ENCODE data around the gene ANKFN1.

The ANKFN1 gene

DNA sequence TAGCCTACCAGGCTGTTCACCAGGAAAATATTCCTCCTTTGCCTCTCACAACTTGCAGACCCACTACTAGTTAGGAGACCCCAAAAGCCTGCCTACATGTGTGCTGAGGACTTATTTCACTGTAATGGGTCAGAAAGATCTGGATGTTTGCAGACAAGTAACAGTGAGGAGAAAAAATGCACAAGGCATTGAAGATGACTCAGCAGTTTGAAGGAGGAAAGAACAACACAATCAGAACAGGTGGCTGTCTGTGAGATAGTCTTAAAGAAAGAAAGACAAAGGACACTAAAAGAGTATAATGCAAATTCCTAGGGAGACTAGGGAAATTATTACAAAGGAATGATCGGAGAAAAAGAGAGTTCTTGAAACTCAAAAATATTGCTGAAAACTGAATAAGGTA, 69.0 kb downstream of the ANKFN1 start:
- peaks cover 5% of the 10 kb centered on the region for H3K4me1 ChIP-seq (ENCODE audit: control insufficient read depth, insufficient read depth, low read length)
- H3K27ac ChIP-seq (ENCODE audit: insufficient read depth, low read depth, low read length, poor library complexity, severe bottlenecking), result no peak overlapping the region
- H3K36me3 ChIP-seq (ENCODE audit: control insufficient read depth, insufficient read depth, low read length), result no peaks in the 10 kb centered on the region
- H3K4me3 ChIP-seq (ENCODE audit: insufficient read depth, low read depth, low read length), result no peak overlapping the region
- H3K27me3 ChIP-seq (ENCODE audit: control insufficient read depth, insufficient read depth, low read length, poor library complexity, severe bottlenecking), result no peaks in the 10 kb centered on the region
- WGBS, 2 experiments, result 92 to 95% methylated on average over 1 of the region's 1 CpG
- H3K9me3 ChIP-seq (ENCODE audit: control insufficient read depth, low read length), result no peaks in the 10 kb centered on the region

DNA sequence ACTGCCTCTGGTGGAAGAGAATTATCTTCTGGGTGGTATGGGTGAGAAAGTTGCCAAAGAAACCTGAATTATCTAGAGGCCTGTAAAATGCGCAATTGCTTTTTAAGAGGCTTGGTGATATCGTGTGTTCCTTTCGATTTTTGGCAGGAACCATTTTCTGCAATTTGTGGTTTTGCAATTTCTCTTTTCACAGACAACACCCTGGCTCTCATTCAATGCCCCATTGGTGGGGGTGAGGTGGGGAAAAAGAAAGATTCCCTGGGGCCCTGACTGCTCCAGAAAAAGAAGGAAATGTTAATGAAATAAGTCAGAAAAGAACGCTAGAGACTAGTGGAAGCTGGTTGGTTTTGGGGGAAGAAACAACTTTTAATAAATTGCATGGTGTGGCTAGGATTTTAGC, 77.4 kb downstream of the ANKFN1 start:
- H3K9me3 ChIP-seq (ENCODE audit: control insufficient read depth, low read length), result no peaks in the 10 kb centered on the region
- 90 to 91% methylated on average over 4 of the region's 4 CpGs for WGBS, 2 experiments
- no peaks in the 10 kb centered on the region for H3K36me3 ChIP-seq (ENCODE audit: control insufficient read depth, insufficient read depth, low read length)
- H3K4me3 ChIP-seq (ENCODE audit: insufficient read depth, low read depth, low read length), result no peak overlapping the region
- no peaks in the 10 kb centered on the region for H3K27me3 ChIP-seq (ENCODE audit: control insufficient read depth, insufficient read depth, low read length, poor library complexity, severe bottlenecking)
- no peak overlapping the region for H3K27ac ChIP-seq (ENCODE audit: insufficient read depth, low read depth, low read length, poor library complexity, severe bottlenecking)
- H3K4me1 ChIP-seq (ENCODE audit: control insufficient read depth, insufficient read depth, low read length), result no peaks in the 10 kb centered on the region

DNA sequence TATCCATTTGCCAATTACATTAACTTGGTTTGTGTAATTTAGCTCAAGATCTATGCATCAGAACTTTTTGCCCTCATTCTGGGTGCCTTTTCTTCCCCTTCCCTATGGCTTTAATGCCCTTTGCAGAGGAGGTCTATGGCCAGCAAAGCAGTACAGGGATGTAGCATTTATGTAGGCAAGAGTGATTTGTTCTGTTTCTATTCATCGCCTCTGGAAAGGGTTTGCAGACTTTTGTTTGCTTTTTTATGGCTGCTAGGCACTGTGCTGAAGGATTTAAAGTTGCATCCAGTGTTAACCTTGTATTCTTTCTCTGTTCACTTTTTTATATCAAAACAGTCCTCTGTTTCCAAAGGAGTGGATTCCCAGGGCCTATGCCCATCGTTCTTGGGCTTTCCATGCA, 78.0 kb downstream of the ANKFN1 start:
- H3K27ac ChIP-seq (ENCODE audit: insufficient read depth, low read depth, low read length, poor library complexity, severe bottlenecking), result no peak overlapping the region
- no peaks in the 10 kb centered on the region for H3K9me3 ChIP-seq (ENCODE audit: control insufficient read depth, low read length)
- no peak overlapping the region for H3K4me3 ChIP-seq (ENCODE audit: insufficient read depth, low read depth, low read length)
- WGBS, 2 experiments, result 90 to 93% methylated on average over 2 of the region's 2 CpGs
- no peaks in the 10 kb centered on the region for H3K4me1 ChIP-seq (ENCODE audit: control insufficient read depth, insufficient read depth, low read length)
- no peaks in the 10 kb centered on the region for H3K36me3 ChIP-seq (ENCODE audit: control insufficient read depth, insufficient read depth, low read length)
- no peaks in the 10 kb centered on the region for H3K27me3 ChIP-seq (ENCODE audit: control insufficient read depth, insufficient read depth, low read length, poor library complexity, severe bottlenecking)

DNA sequence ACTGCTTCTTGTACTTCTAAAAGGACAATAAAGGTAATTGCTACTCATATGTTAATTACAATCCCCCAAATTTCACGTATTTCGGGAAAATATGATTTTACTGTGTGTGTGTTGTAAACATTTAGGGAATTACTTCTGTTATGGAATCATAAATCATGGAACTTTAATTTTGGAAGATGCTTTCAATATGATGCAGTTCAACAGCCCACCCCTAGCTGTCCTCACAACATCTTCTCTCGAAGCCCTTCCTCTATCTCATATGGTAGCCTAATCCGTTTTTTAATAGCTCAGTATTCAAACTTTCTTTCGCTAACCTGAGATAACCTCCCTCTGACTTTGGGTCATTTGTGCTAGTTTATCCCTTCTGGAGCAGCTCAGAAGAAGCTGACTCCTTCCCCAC, 78.4 kb downstream of the ANKFN1 start:
- no peaks in the 10 kb centered on the region for H3K36me3 ChIP-seq (ENCODE audit: control insufficient read depth, insufficient read depth, low read length)
- H3K27me3 ChIP-seq (ENCODE audit: control insufficient read depth, insufficient read depth, low read length, poor library complexity, severe bottlenecking), result no peaks in the 10 kb centered on the region
- 92 to 95% methylated on average over 4 to 5 of the region's 5 CpGs for WGBS, 2 experiments
- H3K27ac ChIP-seq (ENCODE audit: insufficient read depth, low read depth, low read length, poor library complexity, severe bottlenecking), result no peak overlapping the region
- no peaks in the 10 kb centered on the region for H3K9me3 ChIP-seq (ENCODE audit: control insufficient read depth, low read length)
- H3K4me3 ChIP-seq (ENCODE audit: insufficient read depth, low read depth, low read length), result no peak overlapping the region
- no peaks in the 10 kb centered on the region for H3K4me1 ChIP-seq (ENCODE audit: control insufficient read depth, insufficient read depth, low read length)

DNA sequence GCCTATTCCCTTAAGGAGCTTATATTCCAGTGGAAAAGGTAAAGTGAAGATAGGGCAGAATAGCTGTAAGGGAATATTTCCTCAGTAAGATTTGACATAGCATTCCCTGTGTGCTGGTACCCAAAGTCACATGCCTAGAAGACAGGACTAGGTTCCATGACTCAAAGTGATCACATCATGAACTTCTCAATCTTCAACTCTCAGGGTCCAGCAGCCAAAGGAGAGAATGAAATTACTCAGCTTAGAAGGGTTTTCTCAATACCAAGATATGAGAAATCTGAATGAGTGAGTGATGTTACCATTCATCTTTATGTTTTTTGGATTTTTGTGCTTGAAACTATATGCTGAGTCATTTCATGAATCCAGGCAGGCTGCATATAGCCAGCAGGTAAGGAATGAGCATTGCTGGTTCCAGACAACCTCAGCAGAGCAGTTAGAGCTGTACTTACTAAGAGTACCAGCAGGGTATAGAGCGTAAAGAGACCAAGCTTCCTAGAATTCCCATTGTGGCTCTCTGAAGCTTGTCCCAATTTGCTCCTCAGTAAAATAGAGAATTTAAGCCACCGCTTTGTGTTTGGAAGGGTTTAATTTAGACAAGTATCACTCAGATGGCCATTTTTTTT, 91.1 kb downstream of the ANKFN1 start:
- H3K27ac ChIP-seq (ENCODE audit: insufficient read depth, low read depth, low read length, poor library complexity, severe bottlenecking), result no peak overlapping the region
- H3K9me3 ChIP-seq (ENCODE audit: control insufficient read depth, low read length), result no peaks in the 10 kb centered on the region
- H3K27me3 ChIP-seq (ENCODE audit: control insufficient read depth, insufficient read depth, low read length, poor library complexity, severe bottlenecking), result no peaks in the 10 kb centered on the region
- H3K36me3 ChIP-seq (ENCODE audit: control insufficient read depth, insufficient read depth, low read length), result no peaks in the 10 kb centered on the region
- WGBS, 2 experiments, result 97 to 98% methylated on average over 2 of the region's 2 CpGs
- H3K4me3 ChIP-seq (ENCODE audit: insufficient read depth, low read depth, low read length), result no peak overlapping the region
- no peaks in the 10 kb centered on the region for H3K4me1 ChIP-seq (ENCODE audit: control insufficient read depth, insufficient read depth, low read length)

DNA sequence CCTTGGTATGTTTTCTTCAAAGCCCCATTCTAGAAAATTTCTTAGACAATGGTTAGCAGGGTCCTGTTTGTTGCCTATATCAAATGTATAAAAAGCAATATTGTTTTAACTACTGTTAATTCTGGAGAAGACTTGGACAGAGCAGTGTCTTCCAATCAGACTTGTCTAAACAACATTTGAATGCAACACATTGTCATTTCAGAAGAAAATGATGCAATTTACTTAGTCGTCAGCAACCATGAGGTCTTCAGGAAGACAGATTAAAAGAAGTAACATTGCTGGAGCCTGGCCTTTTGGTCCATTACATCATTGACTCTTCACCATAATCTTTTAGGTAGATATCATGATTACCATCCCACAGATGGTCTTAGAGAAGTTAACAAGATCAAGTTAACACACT, 94.5 kb downstream of the ANKFN1 start:
- Histone ChIP-seq H3K9me3 (ENCODE audit: control insufficient read depth, low read length) (no peaks in the 10 kb centered on the region), H3K4me1 (ENCODE audit: control insufficient read depth, insufficient read depth, low read length) (no peaks in the 10 kb centered on the region), H3K27me3 (ENCODE audit: control insufficient read depth, insufficient read depth, low read length, poor library complexity, severe bottlenecking) (no peaks in the 10 kb centered on the region), H3K27ac (ENCODE audit: insufficient read depth, low read depth, low read length, poor library complexity, severe bottlenecking) (no peak overlapping the region), H3K36me3 (ENCODE audit: control insufficient read depth, insufficient read depth, low read length) (no peaks in the 10 kb centered on the region), H3K4me3 (ENCODE audit: insufficient read depth, low read depth, low read length) (no peak overlapping the region)
- WGBS, 2 experiments, result 93 to 100% methylated on average over 1 of the region's 1 CpG

DNA sequence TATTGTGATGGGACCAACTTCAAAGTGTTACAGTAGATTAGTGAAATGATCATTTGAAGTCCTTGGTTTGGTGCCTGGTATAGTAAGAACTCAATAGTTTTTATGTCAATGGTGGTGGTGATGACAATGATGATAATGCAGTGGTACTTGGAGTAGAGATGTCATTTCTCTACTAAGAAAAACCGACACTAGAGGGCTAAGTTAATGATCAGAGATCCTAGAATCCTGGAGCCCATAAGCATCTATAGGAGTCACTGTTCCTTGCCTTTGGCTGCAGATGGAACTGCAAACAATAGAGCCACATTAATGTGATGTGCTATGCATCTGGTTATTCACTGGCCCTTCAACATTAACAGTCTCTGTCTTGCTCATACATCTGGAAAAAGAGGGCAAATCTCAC, 103.8 kb downstream of the ANKFN1 start:
- no peaks in the 10 kb centered on the region for H3K27me3 ChIP-seq (ENCODE audit: control insufficient read depth, insufficient read depth, low read length, poor library complexity, severe bottlenecking)
- H3K9me3 ChIP-seq (ENCODE audit: control insufficient read depth, low read length), result no peaks in the 10 kb centered on the region
- no peak overlapping the region for H3K27ac ChIP-seq (ENCODE audit: insufficient read depth, low read depth, low read length, poor library complexity, severe bottlenecking)
- no peaks in the 10 kb centered on the region for H3K4me1 ChIP-seq (ENCODE audit: control insufficient read depth, insufficient read depth, low read length)
- H3K4me3 ChIP-seq (ENCODE audit: insufficient read depth, low read depth, low read length), result no peak overlapping the region
- no peaks in the 10 kb centered on the region for H3K36me3 ChIP-seq (ENCODE audit: control insufficient read depth, insufficient read depth, low read length)
- WGBS, 2 experiments, result 68 to 78% methylated on average over 1 of the region's 1 CpG

DNA sequence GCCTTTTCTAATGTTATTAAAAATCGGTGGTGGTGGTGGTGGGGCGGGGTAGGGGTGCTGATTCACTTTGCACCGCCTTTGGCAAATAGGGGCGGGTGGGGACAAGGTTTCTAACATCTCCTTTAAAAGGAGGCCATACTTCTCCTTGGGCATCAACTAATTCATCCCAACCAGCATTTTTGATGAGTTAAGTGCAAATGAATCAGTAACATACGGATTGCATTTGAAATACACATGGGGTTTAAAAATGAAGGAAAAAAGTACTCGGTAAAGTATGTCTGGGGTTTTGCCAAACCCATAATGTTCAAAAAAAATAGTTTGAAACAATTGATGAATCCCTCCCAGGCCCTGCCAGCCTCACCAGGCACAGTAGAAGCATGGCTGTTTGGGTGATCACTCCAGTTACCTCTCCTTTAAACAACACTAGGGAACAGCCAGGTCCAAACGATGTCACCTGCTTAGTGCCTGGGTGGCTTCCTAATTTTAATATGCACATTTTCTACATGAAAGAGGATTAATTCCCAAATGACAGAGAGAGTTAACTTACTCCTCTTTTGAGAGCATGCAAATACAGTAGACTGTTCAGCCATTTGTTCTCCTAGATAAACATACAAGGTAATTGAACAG, 107.2 kb downstream of the ANKFN1 start:
- H3K9me3 ChIP-seq (ENCODE audit: control insufficient read depth, low read length), result no peaks in the 10 kb centered on the region
- no peaks in the 10 kb centered on the region for H3K36me3 ChIP-seq (ENCODE audit: control insufficient read depth, insufficient read depth, low read length)
- H3K4me1 ChIP-seq (ENCODE audit: control insufficient read depth, insufficient read depth, low read length), result no peaks in the 10 kb centered on the region
- H3K27me3 ChIP-seq (ENCODE audit: control insufficient read depth, insufficient read depth, low read length, poor library complexity, severe bottlenecking), result no peaks in the 10 kb centered on the region
- no peak overlapping the region for H3K4me3 ChIP-seq (ENCODE audit: insufficient read depth, low read depth, low read length)
- WGBS, 2 experiments, result 86 to 87% methylated on average over 5 to 7 of the region's 7 CpGs
- H3K27ac ChIP-seq (ENCODE audit: insufficient read depth, low read depth, low read length, poor library complexity, severe bottlenecking), result no peak overlapping the region

DNA sequence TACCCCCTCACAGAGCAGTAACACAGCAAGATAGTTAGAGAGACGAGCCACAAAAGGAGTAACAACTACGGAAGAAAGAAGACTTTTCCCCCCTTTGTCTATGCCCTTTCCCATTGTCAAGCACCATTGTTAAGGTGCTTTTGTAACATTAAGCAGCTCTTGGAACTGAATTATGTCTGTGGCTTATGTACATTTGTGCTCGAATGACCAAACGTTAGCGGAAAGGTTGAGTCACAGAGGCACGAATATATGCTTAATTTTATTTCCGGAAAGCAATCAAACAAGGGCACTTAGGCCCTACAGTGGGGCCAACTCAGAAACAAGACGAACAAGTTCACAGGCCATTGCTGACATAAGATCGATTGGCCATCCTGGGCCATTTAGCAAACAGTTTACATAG, 109.5 kb downstream of the ANKFN1 start:
- H3K9me3 ChIP-seq (ENCODE audit: control insufficient read depth, low read length), result no peaks in the 10 kb centered on the region
- no peaks in the 10 kb centered on the region for H3K4me1 ChIP-seq (ENCODE audit: control insufficient read depth, insufficient read depth, low read length)
- no peak overlapping the region for H3K4me3 ChIP-seq (ENCODE audit: insufficient read depth, low read depth, low read length)
- H3K27me3 ChIP-seq (ENCODE audit: control insufficient read depth, insufficient read depth, low read length, poor library complexity, severe bottlenecking), result no peaks in the 10 kb centered on the region
- 69 to 77% methylated on average over 9 of the region's 9 CpGs for WGBS, 2 experiments
- H3K36me3 ChIP-seq (ENCODE audit: control insufficient read depth, insufficient read depth, low read length), result no peaks in the 10 kb centered on the region
- H3K27ac ChIP-seq (ENCODE audit: insufficient read depth, low read depth, low read length, poor library complexity, severe bottlenecking), result no peak overlapping the region

DNA sequence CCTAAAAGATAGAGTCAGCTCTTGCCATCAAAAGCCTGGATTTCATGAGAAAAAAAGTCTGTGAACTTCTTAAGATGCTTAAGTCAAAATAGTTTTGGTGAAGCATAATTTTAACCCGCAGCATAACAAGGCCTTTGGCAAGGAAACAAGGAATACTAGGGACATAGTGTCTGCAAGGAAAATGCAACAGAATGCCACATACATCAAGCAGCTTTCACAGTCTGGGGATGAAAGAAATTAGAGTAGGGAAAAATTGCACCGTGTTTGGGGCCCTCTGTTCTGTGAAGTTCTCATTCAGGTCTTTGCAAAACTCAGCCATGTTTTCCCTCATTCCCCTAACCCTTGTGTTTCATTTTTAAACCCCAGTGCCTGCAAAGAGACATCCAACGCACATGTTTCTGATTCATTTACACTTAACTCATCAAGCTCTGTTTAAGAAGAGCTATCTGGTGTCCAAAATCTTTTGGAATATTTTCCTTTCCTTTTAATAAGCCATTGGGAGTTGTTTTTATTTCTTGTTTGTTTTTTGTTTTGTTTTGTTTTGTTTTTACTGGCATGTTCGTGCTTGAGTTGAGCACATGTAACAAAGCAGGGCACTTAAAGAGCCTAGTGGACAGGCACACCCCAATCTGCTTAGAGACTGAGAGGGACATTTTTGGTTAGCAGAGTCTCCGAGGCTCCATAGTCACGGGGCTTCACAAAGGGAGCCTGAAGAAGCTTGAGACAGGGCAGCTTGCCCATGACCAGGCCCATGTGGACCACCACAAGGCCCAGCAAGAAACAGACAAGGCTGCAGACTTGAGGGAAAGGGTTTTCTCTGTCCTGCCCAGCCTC, 116.5 kb downstream of the ANKFN1 start:
- no peak overlapping the region for H3K27ac ChIP-seq (ENCODE audit: insufficient read depth, low read depth, low read length, poor library complexity, severe bottlenecking)
- 90 to 93% methylated on average over 6 of the region's 6 CpGs for WGBS, 2 experiments
- no peaks in the 10 kb centered on the region for H3K9me3 ChIP-seq (ENCODE audit: control insufficient read depth, low read length)
- no peaks in the 10 kb centered on the region for H3K4me1 ChIP-seq (ENCODE audit: control insufficient read depth, insufficient read depth, low read length)
- H3K4me3 ChIP-seq (ENCODE audit: insufficient read depth, low read depth, low read length), result no peak overlapping the region
- H3K36me3 ChIP-seq (ENCODE audit: control insufficient read depth, insufficient read depth, low read length), result no peaks in the 10 kb centered on the region
- no peaks in the 10 kb centered on the region for H3K27me3 ChIP-seq (ENCODE audit: control insufficient read depth, insufficient read depth, low read length, poor library complexity, severe bottlenecking)

Measured in ectodermal cell (in vitro differentiated cells).